HEK293 (cell line): ENCODE data around the gene CELSR1.

Experiments used
- FEZF1 ChIP-seq: fragments of 450-650 bp; formaldehyde crosslinking; IDR thresholded peaks from 2 replicates; pipeline ENCODE4 v1.5.1; 2016; ENCODE audit warnings: missing biosample characterization, missing genetic modification characterization
- GLIS2 ChIP-seq: fragments of 450-650 bp; formaldehyde crosslinking; IDR thresholded peaks from 2 replicates; pipeline ENCODE4 v1.5.1; 2016; ENCODE audit warnings: missing biosample characterization, missing genetic modification characterization
- KLF8 ChIP-seq: fragments of 450-650 bp; formaldehyde crosslinking; IDR thresholded peaks from 2 replicates; pipeline ENCODE4 v1.5.1; 2016; ENCODE audit warnings: missing biosample characterization, missing genetic modification characterization
- OSR2 ChIP-seq: fragments of 450-650 bp; formaldehyde crosslinking; IDR thresholded peaks from 2 replicates; pipeline ENCODE4 v1.5.1; 2016; ENCODE audit warnings: missing biosample characterization, missing genetic modification characterization
- SP7 ChIP-seq: fragments of 450-650 bp; formaldehyde crosslinking; IDR thresholded peaks from 2 replicates; pipeline ENCODE4 v1.5.1; 2016; ENCODE audit warnings: missing biosample characterization, missing genetic modification characterization
- ZBTB17 ChIP-seq: fragments of 450-650 bp; formaldehyde crosslinking; IDR thresholded peaks from 2 replicates; pipeline ENCODE4 v1.5.1; 2016; ENCODE audit warnings: missing biosample characterization, missing genetic modification characterization
- ZBTB20 ChIP-seq: fragments of 450-650 bp; formaldehyde crosslinking; IDR thresholded peaks from 2 replicates; pipeline ENCODE4 v1.5.1; 2016; ENCODE audit warnings: missing biosample characterization, missing genetic modification characterization
- ZFHX2 ChIP-seq: fragments of 450-650 bp; formaldehyde crosslinking; conservative IDR thresholded peaks from 2 replicates; pipeline ENCODE4 v1.5.1; 2016; ENCODE audit warnings: missing biosample characterization, missing genetic modification characterization
- ZFP69B ChIP-seq: fragments of 450-650 bp; formaldehyde crosslinking; IDR thresholded peaks from 2 replicates; pipeline ENCODE4 v1.5.1; 2016; ENCODE audit warnings: missing biosample characterization, missing genetic modification characterization
- ZIC2 ChIP-seq: fragments of 450-650 bp; formaldehyde crosslinking; IDR thresholded peaks from 2 replicates; pipeline ENCODE4 v1.5.1; 2016; ENCODE audit warnings: missing biosample characterization, missing genetic modification characterization
- ZNF121 ChIP-seq: fragments of 450-650 bp; formaldehyde crosslinking; IDR thresholded peaks from 2 replicates; pipeline ENCODE4 v1.5.1; 2016; ENCODE audit warnings: missing biosample characterization, missing genetic modification characterization
- ZNF157 ChIP-seq: fragments of 450-650 bp; formaldehyde crosslinking; IDR thresholded peaks from 2 replicates; pipeline ENCODE4 v1.5.1; 2016; ENCODE audit warnings: missing biosample characterization, missing genetic modification characterization
- ZNF274 ChIP-seq, 2 experiments: fragments of 200-500 bp in 1 of 2; fragments of 450-650 bp in 1 of 2; sonication (Bioruptor generic) in 1 of 2; formaldehyde crosslinking in 1 of 2; IDR thresholded peaks; 2 replicates each; pipeline versions ENCODE4 v1.5.1 to v1.6.1; 2014 to 2016; ENCODE audit warnings: borderline replicate concordance in 1 of 2, inconsistent platforms in 1 of 2, low read length in 1 of 2, missing biosample characterization in 1 of 2, missing genetic modification characterization in 1 of 2
- ZNF335 ChIP-seq: fragments of 450-650 bp; formaldehyde crosslinking; conservative IDR thresholded peaks from 2 replicates; pipeline ENCODE4 v1.5.1; 2016; ENCODE audit warnings: missing biosample characterization, missing genetic modification characterization
- ZNF416 ChIP-seq: fragments of 450-650 bp; formaldehyde crosslinking; IDR thresholded peaks from 2 replicates; pipeline ENCODE4 v1.5.1; 2016; ENCODE audit warnings: missing biosample characterization, missing genetic modification characterization
- ZNF600 ChIP-seq: fragments of 450-650 bp; formaldehyde crosslinking; IDR thresholded peaks from 2 replicates; pipeline ENCODE4 v1.5.1; 2016; ENCODE audit warnings: missing biosample characterization, missing genetic modification characterization
- ZNF623 ChIP-seq: fragments of 450-650 bp; formaldehyde crosslinking; IDR thresholded peaks from 2 replicates; pipeline ENCODE4 v1.5.1; 2016; ENCODE audit warnings: missing biosample characterization, missing genetic modification characterization
- ZNF639 ChIP-seq: fragments of 450-650 bp; formaldehyde crosslinking; IDR thresholded peaks from 2 replicates; pipeline ENCODE4 v1.5.1; 2016; ENCODE audit warnings: missing biosample characterization, missing genetic modification characterization
- ZNF707 ChIP-seq: fragments of 450-650 bp; formaldehyde crosslinking; IDR thresholded peaks from 2 replicates; pipeline ENCODE4 v1.5.1; 2016; ENCODE audit warnings: missing biosample characterization, missing genetic modification characterization
- ZXDB ChIP-seq: fragments of 450-650 bp; formaldehyde crosslinking; IDR thresholded peaks from 2 replicates; pipeline ENCODE4 v1.5.1; 2016; ENCODE audit warnings: missing biosample characterization, missing genetic modification characterization
- TF ChIP-seq, protein P1 (sequence below): fragments of 450-650 bp; formaldehyde crosslinking; IDR thresholded peaks from 2 replicates; pipeline ENCODE4 v1.5.1; 2016; ENCODE audit warnings: missing biosample characterization, missing genetic modification characterization
- TF ChIP-seq, protein P2 (sequence below): fragments of 450-650 bp; formaldehyde crosslinking; IDR thresholded peaks from 2 replicates; pipeline ENCODE4 v1.5.1; 2016; ENCODE audit warnings: missing biosample characterization, missing genetic modification characterization
- TF ChIP-seq, protein P3 (sequence below): fragments of 450-650 bp; formaldehyde crosslinking; IDR thresholded peaks from 2 replicates; pipeline ENCODE4 v1.5.1; 2016; ENCODE audit warnings: missing biosample characterization, missing genetic modification characterization

The CELSR1 gene

GRCh38 chr22:46352691-46353386 is 184.6 kb downstream of the CELSR1 start (continued):
- TF ChIP-seq, protein P1, sequence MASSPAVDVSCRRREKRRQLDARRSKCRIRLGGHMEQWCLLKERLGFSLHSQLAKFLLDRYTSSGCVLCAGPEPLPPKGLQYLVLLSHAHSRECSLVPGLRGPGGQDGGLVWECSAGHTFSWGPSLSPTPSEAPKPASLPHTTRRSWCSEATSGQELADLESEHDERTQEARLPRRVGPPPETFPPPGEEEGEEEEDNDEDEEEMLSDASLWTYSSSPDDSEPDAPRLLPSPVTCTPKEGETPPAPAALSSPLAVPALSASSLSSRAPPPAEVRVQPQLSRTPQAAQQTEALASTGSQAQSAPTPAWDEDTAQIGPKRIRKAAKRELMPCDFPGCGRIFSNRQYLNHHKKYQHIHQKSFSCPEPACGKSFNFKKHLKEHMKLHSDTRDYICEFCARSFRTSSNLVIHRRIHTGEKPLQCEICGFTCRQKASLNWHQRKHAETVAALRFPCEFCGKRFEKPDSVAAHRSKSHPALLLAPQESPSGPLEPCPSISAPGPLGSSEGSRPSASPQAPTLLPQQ (tag by site-specific recombination), result peak; percentile 57; the same call in 1 of the 2 replicates
- TF ChIP-seq ZNF639, result 0 out of 2 replicates have a peak, but pooled peaks have one; percentile 52
- no peak for TF ChIP-seq ZNF416
- no peak for TF ChIP-seq ZNF707 (tag by site-specific recombination)
- TF ChIP-seq, protein P2, sequence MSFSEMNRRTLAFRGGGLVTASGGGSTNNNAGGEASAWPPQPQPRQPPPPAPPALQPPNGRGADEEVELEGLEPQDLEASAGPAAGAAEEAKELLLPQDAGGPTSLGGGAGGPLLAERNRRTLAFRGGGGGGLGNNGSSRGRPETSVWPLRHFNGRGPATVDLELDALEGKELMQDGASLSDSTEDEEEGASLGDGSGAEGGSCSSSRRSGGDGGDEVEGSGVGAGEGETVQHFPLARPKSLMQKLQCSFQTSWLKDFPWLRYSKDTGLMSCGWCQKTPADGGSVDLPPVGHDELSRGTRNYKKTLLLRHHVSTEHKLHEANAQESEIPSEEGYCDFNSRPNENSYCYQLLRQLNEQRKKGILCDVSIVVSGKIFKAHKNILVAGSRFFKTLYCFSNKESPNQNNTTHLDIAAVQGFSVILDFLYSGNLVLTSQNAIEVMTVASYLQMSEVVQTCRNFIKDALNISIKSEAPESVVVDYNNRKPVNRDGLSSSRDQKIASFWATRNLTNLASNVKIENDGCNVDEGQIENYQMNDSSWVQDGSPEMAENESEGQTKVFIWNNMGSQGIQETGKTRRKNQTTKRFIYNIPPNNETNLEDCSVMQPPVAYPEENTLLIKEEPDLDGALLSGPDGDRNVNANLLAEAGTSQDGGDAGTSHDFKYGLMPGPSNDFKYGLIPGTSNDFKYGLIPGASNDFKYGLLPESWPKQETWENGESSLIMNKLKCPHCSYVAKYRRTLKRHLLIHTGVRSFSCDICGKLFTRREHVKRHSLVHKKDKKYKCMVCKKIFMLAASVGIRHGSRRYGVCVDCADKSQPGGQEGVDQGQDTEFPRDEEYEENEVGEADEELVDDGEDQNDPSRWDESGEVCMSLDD (tag by site-specific recombination), result no peak
- no peak for TF ChIP-seq ZFHX2
- TF ChIP-seq ZNF623, result peak; percentile 8; the same call in 1 of the 2 replicates
- TF ChIP-seq ZNF121, result peak; percentile 85
- peak; percentile 29; the same call in 1 of the 2 replicates for TF ChIP-seq KLF8
- peak; percentile 51; the same call in 1 of the 2 replicates for TF ChIP-seq ZBTB17
- TF ChIP-seq ZIC2 (tag by site-specific recombination), result peak; percentile 95
- TF ChIP-seq ZNF335 (tag by site-specific recombination), result 0 out of 2 replicates have a peak, but pooled peaks have one; percentile 30
- TF ChIP-seq ZNF600 (tag by site-specific recombination), result peak; percentile 58; the same call in 1 of the 2 replicates
- peak; percentile 43; the same call in 1 of the 2 replicates for TF ChIP-seq ZFP69B (tag by site-specific recombination)
- TF ChIP-seq, protein P3, sequence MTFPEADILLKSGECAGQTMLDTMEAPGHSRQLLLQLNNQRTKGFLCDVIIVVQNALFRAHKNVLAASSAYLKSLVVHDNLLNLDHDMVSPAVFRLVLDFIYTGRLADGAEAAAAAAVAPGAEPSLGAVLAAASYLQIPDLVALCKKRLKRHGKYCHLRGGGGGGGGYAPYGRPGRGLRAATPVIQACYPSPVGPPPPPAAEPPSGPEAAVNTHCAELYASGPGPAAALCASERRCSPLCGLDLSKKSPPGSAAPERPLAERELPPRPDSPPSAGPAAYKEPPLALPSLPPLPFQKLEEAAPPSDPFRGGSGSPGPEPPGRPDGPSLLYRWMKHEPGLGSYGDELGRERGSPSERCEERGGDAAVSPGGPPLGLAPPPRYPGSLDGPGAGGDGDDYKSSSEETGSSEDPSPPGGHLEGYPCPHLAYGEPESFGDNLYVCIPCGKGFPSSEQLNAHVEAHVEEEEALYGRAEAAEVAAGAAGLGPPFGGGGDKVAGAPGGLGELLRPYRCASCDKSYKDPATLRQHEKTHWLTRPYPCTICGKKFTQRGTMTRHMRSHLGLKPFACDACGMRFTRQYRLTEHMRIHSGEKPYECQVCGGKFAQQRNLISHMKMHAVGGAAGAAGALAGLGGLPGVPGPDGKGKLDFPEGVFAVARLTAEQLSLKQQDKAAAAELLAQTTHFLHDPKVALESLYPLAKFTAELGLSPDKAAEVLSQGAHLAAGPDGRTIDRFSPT (tag by site-specific recombination), result peak; percentile 21; the same call in 1 of the 2 replicates
- 0 out of 2 replicates have a peak, but pooled peaks have one; percentile 28 for TF ChIP-seq ZBTB20 (tag by site-specific recombination)
- no peak for TF ChIP-seq ZNF274 (IDR thresholded peaks at IDR 0.05; ENCODE audit: low read length)
- TF ChIP-seq ZNF274 (tag by site-specific recombination; IDR thresholded peaks at IDR 0.05; ENCODE audit: borderline replicate concordance), result no peak
- peak; percentile 68 for TF ChIP-seq GLIS2
- peak; percentile 37; the same call in 1 of the 2 replicates for TF ChIP-seq FEZF1 (tag by site-specific recombination)
- peak; percentile 83 for TF ChIP-seq OSR2 (tag by site-specific recombination)
- 0 out of 2 replicates have a peak, but pooled peaks have one; percentile 31 for TF ChIP-seq SP7 (tag by site-specific recombination)
- TF ChIP-seq ZXDB (tag by site-specific recombination), result 0 out of 2 replicates have a peak, but pooled peaks have one; percentile 19
- TF ChIP-seq ZNF157, result no peak
- TF ChIP-seq, all 188 proteins: peak for 20
